Hepatocyte (in vitro differentiated cells): ENCODE data around the gene SLC22A12. TPM values are rescaled to one million over a fixed set of nuclear protein-coding genes. Genes with fewer than 3 reads are reported as not detected.

Source experiments
- DNase-seq: peaks from one replicate; pipeline ENCODE4 v3.0.0-alpha.2; 2016; ENCODE audit warnings: low spot score
- H2AFZ ChIP-seq: fragments of 200-600 bp; sonication (generic); 2 replicates; pipeline ENCODE4 v1.6.0; 2016; ENCODE audit warnings: antibody characterized with exemption, mild to moderate bottlenecking
- H3K27ac ChIP-seq: fragments of 200-600 bp; sonication (generic); 2 replicates; pipeline ENCODE4 v1.5.1; 2016; ENCODE audit warnings: mild to moderate bottlenecking
- H3K27me3 ChIP-seq: fragments of 200-600 bp; sonication (generic); 2 replicates; pipeline ENCODE4 v1.6.1; 2016
- H3K36me3 ChIP-seq: fragments of 200-600 bp; sonication (generic); replicated peaks from 2 replicates; pipeline ENCODE4 v1.5.1; 2016; ENCODE audit warnings: low read depth; ENCODE audit not compliant: insufficient read depth
- H3K4me1 ChIP-seq: fragments of 200-600 bp; sonication (generic); 2 replicates; pipeline ENCODE4 v1.5.1; 2016; ENCODE audit warnings: mild to moderate bottlenecking, moderate library complexity; ENCODE audit not compliant: insufficient read depth
- H3K4me2 ChIP-seq: fragments of 200-600 bp; sonication (generic); 2 replicates; pipeline ENCODE4 v1.6.0; 2016
- H3K4me3 ChIP-seq: fragments of 200-600 bp; sonication (generic); 2 replicates; pipeline ENCODE4 v1.5.1; 2016; ENCODE audit warnings: mild to moderate bottlenecking
- H3K79me2 ChIP-seq: fragments of 200-600 bp; sonication (generic); 2 replicates; pipeline ENCODE4 v1.6.0; 2017; ENCODE audit warnings: mild to moderate bottlenecking
- H3K9me2 ChIP-seq: fragments of 200-600 bp; sonication (generic); replicated peaks from 2 replicates; pipeline ENCODE4 v1.6.0; 2017; ENCODE audit warnings: mild to moderate bottlenecking; ENCODE audit not compliant: insufficient read depth
- H3K9me3 ChIP-seq: fragments of 200-600 bp; sonication (generic); 2 replicates; pipeline ENCODE4 v1.5.1; 2016; ENCODE audit warnings: low read depth, mild to moderate bottlenecking
- H4K20me1 ChIP-seq: fragments of 200-600 bp; sonication (generic); 2 replicates; pipeline ENCODE4 v1.6.0; 2016; ENCODE audit warnings: mild to moderate bottlenecking; ENCODE audit not compliant: insufficient read depth, poor library complexity, severe bottlenecking
- CTCF ChIP-seq: fragments of 200-600 bp; sonication (generic); IDR thresholded peaks from 2 replicates; pipeline ENCODE4 v1.5.1; 2016; ENCODE audit warnings: antibody characterized with exemption, mild to moderate bottlenecking; ENCODE audit not compliant: poor library complexity
- EZH2 ChIP-seq: fragments of 200-600 bp; sonication (generic); IDR thresholded peaks from 2 replicates; pipeline ENCODE4 v1.6.1; 2016; ENCODE audit warnings: antibody characterized with exemption, mild to moderate bottlenecking, borderline replicate concordance
- EZH2phosphoT487 ChIP-seq: fragments of 200-600 bp; sonication (generic); IDR thresholded peaks from one replicate; pipeline ENCODE4 v1.6.1; 2018; ENCODE audit warnings: antibody characterized with exemption, mild to moderate bottlenecking, low read depth, moderate library complexity; ENCODE audit not compliant: unreplicated experiment, severe bottlenecking
- WGBS: methylation state at CpG from one replicate; pipeline ENCODE4 v1.1.6; 2016; ENCODE audit warnings: low lambda C conversion rate; ENCODE audit errors: missing lambda C conversion rate; 5-methylcytosine and 5-hydroxymethylcytosine counted together
- polyA plus RNA-seq: library from polyadenylated mRNA; unstranded; fragments of >200 nt; fragmentation: Nextera tagmentation; extraction: Ambion mirVana; gene quantifications from 2 replicates; pipeline ENCODE4 v1.2.1, GENCODE V29; 2016
- total RNA-seq: library from RNA; depleted of rRNA; stranded (reverse); fragments of >200 nt; gene quantifications from 2 replicates; pipeline ENCODE4 v1.2.3, GENCODE V29; 2014

SLC22A12 gene
- total and polyA plus RNA-seq, 2 experiments from 2014 or later, result 0.11 TPM; not detected in 1

GRCh38 chr11:64568041-64568571, 22.9 kb upstream of the SLC22A12 start:
- no peaks in the 10 kb centered on the region for H3K9me2 ChIP-seq
- no peak overlapping the region for H2AFZ ChIP-seq
- no peaks in the 10 kb centered on the region for H3K9me3 ChIP-seq
- DNase-seq, result no peak
- no peak overlapping the region for H3K4me2 ChIP-seq
- peaks cover 3% of the 10 kb centered on the region for H3K4me1 ChIP-seq
- H3K27me3 ChIP-seq, result no peaks in the 10 kb centered on the region
- H3K27ac ChIP-seq, result no peak overlapping the region
- H3K79me2 ChIP-seq, result no peaks in the 10 kb centered on the region
- TF ChIP-seq CTCF, result no peak
- TF ChIP-seq EZH2, result no peak
- TF ChIP-seq EZH2phosphoT487, result no peak
- H3K4me3 ChIP-seq, result no peak overlapping the region
- 94% methylated on average over 33 of the region's 34 CpGs for WGBS
- no peaks in the 10 kb centered on the region for H3K36me3 ChIP-seq
- no peaks in the 10 kb centered on the region for H4K20me1 ChIP-seq

- DNase-seq, result no peak
- no peaks in the 10 kb centered on the region for H3K9me2 ChIP-seq
- H3K27ac ChIP-seq, result no peak overlapping the region
- no peaks in the 10 kb centered on the region for H3K27me3 ChIP-seq
- H3K4me2 ChIP-seq, result no peak overlapping the region
- H3K4me1 ChIP-seq, result peaks cover 3% of the 10 kb centered on the region
- H2AFZ ChIP-seq, result no peak overlapping the region
- H3K9me3 ChIP-seq, result no peaks in the 10 kb centered on the region
- H4K20me1 ChIP-seq, result no peaks in the 10 kb centered on the region
- H3K4me3 ChIP-seq, result no peak overlapping the region
- 86% methylated on average over 8 of the region's 8 CpGs for WGBS
- TF ChIP-seq EZH2phosphoT487 (no peak), EZH2 (no peak), CTCF (no peak)
- H3K36me3 ChIP-seq, result no peaks in the 10 kb centered on the region
- no peaks in the 10 kb centered on the region for H3K79me2 ChIP-seq
Measured at GRCh38 chr11:64568584-64569140, 22.4 kb upstream of the SLC22A12 start.

GRCh38 chr11:64569300-64569970, 21.6 kb upstream of the SLC22A12 start:
- Histone ChIP-seq H3K79me2 (no peaks in the 10 kb centered on the region), H3K27ac (no peak overlapping the region), H3K4me3 (no peak overlapping the region), H3K4me2 (no peak overlapping the region), H3K4me1 (peaks cover 3% of the 10 kb centered on the region), H3K9me3 (no peaks in the 10 kb centered on the region), H3K27me3 (no peaks in the 10 kb centered on the region), H2AFZ (no peak overlapping the region), H4K20me1 (no peaks in the 10 kb centered on the region), H3K9me2 (no peaks in the 10 kb centered on the region), H3K36me3 (no peaks in the 10 kb centered on the region)
- TF ChIP-seq CTCF, result no peak
- TF ChIP-seq EZH2, result no peak
- no peak for TF ChIP-seq EZH2phosphoT487
- WGBS, result 85% methylated on average over 8 of the region's 8 CpGs
- DNase-seq, result no peak
